ENCODE data around the gene LIPA.

The LIPA gene

DNA sequence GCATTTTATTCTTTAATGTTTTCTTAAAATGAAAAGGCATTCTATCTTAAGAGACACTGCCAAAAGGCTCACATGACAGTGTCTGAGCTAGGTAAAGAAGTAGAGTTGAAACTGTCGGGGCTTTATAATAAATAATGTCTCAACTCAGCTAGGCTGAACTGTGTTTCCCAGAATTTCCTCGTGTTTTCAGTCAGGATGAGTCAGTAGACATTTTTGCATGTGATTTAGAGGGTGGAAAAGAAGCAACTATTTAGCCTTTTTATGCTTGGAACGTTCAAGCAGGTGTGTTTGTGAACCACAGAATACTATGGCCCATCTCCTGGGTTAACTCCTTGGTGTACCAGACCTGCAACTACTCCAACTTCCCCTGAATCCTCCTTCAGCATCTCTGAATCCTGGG lies 23.4 kb upstream of the LIPA start:
- ChIA-PET POLR2A (no interaction called here), CTCF (interaction anchor here (1.5 to 4.7 kb wide), 2 partner anchors 9 to 94 kb away, joined by 3 to 30 read pairs; no protein-coding TSS in a partner anchor)
- no peak for DNase-seq (ENCODE audit: low read depth, low spot score)
- H3K4me3 ChIP-seq (ENCODE audit: low read depth, low read length) = no peak overlapping the region
- TF ChIP-seq, protein P1, sequence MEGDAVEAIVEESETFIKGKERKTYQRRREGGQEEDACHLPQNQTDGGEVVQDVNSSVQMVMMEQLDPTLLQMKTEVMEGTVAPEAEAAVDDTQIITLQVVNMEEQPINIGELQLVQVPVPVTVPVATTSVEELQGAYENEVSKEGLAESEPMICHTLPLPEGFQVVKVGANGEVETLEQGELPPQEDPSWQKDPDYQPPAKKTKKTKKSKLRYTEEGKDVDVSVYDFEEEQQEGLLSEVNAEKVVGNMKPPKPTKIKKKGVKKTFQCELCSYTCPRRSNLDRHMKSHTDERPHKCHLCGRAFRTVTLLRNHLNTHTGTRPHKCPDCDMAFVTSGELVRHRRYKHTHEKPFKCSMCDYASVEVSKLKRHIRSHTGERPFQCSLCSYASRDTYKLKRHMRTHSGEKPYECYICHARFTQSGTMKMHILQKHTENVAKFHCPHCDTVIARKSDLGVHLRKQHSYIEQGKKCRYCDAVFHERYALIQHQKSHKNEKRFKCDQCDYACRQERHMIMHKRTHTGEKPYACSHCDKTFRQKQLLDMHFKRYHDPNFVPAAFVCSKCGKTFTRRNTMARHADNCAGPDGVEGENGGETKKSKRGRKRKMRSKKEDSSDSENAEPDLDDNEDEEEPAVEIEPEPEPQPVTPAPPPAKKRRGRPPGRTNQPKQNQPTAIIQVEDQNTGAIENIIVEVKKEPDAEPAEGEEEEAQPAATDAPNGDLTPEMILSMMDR (IDR thresholded peaks at IDR 0.05; ENCODE audit: insufficient read depth, low read length, missing control alignments) = no peak

DNA sequence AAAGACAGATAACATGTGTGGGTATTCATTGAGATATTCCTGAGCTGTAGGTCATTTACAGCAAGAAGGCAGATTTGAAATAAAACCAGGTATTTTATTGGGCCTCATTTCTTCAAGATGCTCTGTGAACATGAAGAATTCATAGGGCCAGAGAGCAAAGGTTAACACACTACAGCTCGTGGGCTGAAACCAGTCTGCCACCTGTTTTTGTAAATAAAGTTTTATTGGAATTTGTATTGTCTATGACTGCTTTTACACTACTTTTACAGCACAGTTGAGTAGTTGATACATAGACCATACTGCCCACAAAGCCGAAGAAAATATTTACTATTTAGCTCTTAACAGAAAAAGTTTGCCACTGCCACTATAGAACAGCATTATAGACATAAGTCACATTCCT lies 22.1 kb upstream of the LIPA start:
- TF ChIP-seq, protein P1 (IDR thresholded peaks at IDR 0.05; ENCODE audit: insufficient read depth, low read length, missing control alignments) = no peak
- POLR2A ChIA-PET = no interaction called here
- no peak for DNase-seq (ENCODE audit: low read depth, low spot score)
- CTCF ChIA-PET = interaction anchor here (2.5 kb wide), 1 partner anchor 95 kb away, joined by 16 read pairs; no protein-coding TSS in a partner anchor
- H3K4me3 ChIP-seq (ENCODE audit: low read depth, low read length) = no peak overlapping the region

DNA sequence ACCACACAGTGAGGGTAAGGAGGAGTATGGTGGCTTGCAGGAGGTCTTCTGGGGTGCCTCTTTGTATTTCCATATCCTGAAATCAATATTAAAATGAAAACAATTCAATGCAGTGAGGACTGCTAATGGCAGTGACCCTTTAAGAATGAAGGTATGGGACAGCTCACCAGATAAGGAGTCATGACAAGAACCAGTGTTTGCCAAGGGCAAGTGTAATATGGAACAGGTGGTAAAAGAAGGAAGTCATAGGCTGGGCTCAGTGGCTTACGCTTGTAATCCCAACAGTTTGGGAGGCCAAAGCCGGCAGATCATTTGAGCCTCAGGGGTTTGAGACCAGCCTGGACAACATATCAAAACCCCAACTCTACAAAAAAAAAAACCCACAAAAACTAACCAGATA lies 20.0 kb upstream of the LIPA start:
- POLR2A ChIA-PET = no interaction called here
- DNase-seq (ENCODE audit: low read depth, low spot score) = no peak
- TF ChIP-seq, protein P1 (IDR thresholded peaks at IDR 0.05; ENCODE audit: insufficient read depth, low read length, missing control alignments) = no peak
- CTCF ChIA-PET = interaction anchor here (1.4 kb wide), 1 partner anchor 97 kb away, joined by 4 read pairs; no protein-coding TSS in a partner anchor
- no peak overlapping the region for H3K4me3 ChIP-seq (ENCODE audit: low read depth, low read length)

DNA sequence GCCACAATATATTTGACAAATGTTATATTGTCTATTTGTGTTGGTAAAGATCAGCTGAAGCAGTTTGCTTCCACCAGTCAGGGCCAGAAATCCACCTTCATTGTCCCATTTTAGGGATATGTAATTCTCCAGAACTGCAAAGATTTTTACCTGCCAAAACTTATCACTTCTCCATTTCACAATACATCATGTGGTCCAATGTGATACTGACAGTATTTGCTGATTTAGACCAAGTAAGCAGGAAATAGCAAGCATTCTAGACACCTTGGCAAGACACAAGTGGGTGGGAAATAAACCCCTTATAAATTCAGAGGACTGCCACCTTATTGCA lies 18.5 kb upstream of the LIPA start:
- DNase-seq (ENCODE audit: low read depth, low spot score) = no peak
- CTCF ChIA-PET = interaction anchor here (1.4 to 1.5 kb wide), 3 partner anchors 98 to 100 kb away, joined by 4 read pairs; no protein-coding TSS in a partner anchor
- H3K4me3 ChIP-seq (ENCODE audit: low read depth, low read length) = no peak overlapping the region
- POLR2A ChIA-PET = no interaction called here
- TF ChIP-seq, protein P1 (IDR thresholded peaks at IDR 0.05; ENCODE audit: insufficient read depth, low read length, missing control alignments) = no peak

DNA sequence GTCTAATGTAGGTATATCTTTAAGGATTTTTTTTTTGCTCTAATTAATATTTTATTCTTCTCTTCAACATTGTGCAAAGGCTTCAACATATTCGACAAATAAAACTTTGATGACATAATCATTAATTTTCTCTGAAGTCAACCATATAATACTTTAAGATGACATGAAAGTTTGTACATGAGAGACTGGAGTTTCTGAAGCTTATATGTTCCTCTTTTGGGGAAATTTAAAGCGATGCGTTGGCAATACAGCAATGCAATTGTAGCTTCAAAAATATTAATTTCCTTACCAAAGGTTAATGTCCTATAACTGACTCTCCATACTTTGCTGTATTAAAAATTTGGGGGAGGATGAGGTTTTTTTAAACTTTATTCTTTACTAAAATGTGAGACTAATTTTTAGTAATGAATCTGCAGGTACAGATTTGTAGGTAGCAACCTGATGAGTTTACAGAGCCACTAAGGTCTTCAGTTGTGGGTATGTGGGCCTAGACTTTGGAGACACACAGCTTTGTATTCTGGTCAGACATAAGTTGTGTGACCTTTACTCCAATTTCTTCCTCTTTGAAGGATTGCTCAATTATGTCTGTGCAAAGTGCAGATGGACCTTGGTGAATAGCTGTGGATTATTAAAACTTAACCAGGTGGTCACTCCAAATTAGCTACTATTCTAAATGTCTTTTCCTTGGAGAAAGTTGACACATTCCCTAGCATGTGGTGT lies 18.0 kb upstream of the LIPA start:
- ChIA-PET CTCF (interaction anchor here (1.4 to 1.5 kb wide), 2 partner anchors 99 to 100 kb away, joined by 4 read pairs; no protein-coding TSS in a partner anchor), POLR2A (no interaction called here)
- TF ChIP-seq, protein P1 (IDR thresholded peaks at IDR 0.05; ENCODE audit: insufficient read depth, low read length, missing control alignments) = no peak
- H3K4me3 ChIP-seq (ENCODE audit: low read depth, low read length) = no peak overlapping the region
- no peak for DNase-seq (ENCODE audit: low read depth, low spot score)

DNA sequence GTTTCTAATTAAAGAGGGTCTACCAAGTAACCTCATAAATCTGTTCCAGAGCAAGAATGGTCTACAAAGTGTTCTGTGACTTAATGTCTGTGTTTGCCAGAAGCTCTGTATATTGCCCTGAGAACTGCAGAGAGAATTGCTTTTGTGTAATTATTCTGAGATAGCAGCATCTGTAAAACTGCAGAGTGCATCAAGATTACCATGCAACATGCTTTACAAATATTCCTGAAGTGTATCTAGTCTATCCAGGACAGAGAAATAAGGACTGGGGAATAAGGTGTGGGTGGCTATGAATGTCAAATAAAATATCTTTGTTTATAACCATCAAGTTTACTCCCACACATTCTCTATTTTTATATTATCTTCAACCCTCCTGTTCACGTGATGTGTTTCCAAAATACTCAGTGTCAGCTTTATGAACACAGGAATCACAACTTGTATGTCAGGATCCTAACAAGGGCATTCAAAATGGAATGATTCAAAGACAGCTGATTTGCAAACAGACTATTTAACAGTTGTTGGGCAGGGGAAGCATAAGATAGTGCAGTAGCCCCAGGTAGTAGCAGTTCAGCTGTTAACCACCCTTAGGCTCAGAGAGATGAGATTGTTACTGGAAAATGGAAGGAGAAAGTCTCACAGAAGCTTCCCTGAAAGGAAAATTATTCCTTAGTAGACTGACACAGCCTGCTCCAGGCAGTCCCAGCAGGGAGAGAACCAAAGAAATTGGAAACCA lies 15.3 kb upstream of the LIPA start:
- H3K4me3 ChIP-seq (ENCODE audit: low read depth, low read length) = no peak overlapping the region
- TF ChIP-seq, protein P1 (IDR thresholded peaks at IDR 0.05; ENCODE audit: insufficient read depth, low read length, missing control alignments) = no peak
- CTCF ChIA-PET = interaction anchor here (0.7 to 1.2 kb wide), 3 partner anchors 8 to 122 kb away, joined by 3 to 5 read pairs (median 4); no protein-coding TSS in a partner anchor
- POLR2A ChIA-PET = no interaction called here
- no peak for DNase-seq (ENCODE audit: low read depth, low spot score)
